ENCODE results near the gene KCNH4.

Gene KCNH4

GRCh38 chr17:42110301-42111264 is 70.4 kb downstream of the KCNH4 start:
- H3K27ac ChIP-seq (ENCODE audit: insufficient read depth in 1 of 2, low read depth in 1 of 2, low read length in 2 of 2, poor library complexity in 1 of 2, severe bottlenecking in 2 of 2): peak overlapping the region in 1 of 2 experiments; percentile 88

GRCh38 chr17:42109086-42109485 is 71.9 kb downstream of the KCNH4 start:
- no peaks in the 10 kb centered on the region for H3K27me3 ChIP-seq (replicated peaks in 2 of 5; ENCODE audit: control insufficient read depth in 4 of 5, insufficient read depth in 5 of 5, low read length in 4 of 5)
- no peak for DNase-seq
- ChIA-PET CTCF (interaction anchor here (1.4 to 21.8 kb wide), 6 partner anchors 9 to 146 kb away, joined by 4 to 381 read pairs (median 18); partner anchors contain the start of genes CNP, DNAJC7 and NKIRAS2), POLR2A (interaction anchor here (0.9 kb wide), 1 partner anchor 10 kb away, joined by 3 read pairs; no protein-coding TSS in a partner anchor)
- WGBS (ENCODE audit: insufficient coverage): 97% methylated on average over 6 of the region's 9 CpGs
- H3K4me1 ChIP-seq (ENCODE audit: control extremely low read depth in 1 of 4, control insufficient read depth in 4 of 4, insufficient read depth in 4 of 4, low read length in 3 of 4): peaks cover 6 to 34% (median 31%) of the 10 kb centered on the region in 4 experiments
- H3K9me3 ChIP-seq (ENCODE audit: control extremely low read depth in 1 of 5, control insufficient read depth in 4 of 5, insufficient read depth in 2 of 5, low read depth in 1 of 5, low read length in 4 of 5): no peaks in the 10 kb centered on the region
- no peak overlapping the region for H3K4me3 ChIP-seq (ENCODE audit: control insufficient read depth in 1 of 7, extremely low read depth in 1 of 7, insufficient read depth in 4 of 7, low read depth in 2 of 7, low read length in 6 of 7)
- no peak overlapping the region for H3K27ac ChIP-seq (ENCODE audit: insufficient read depth in 1 of 2, low read depth in 1 of 2, low read length in 2 of 2, poor library complexity in 1 of 2, severe bottlenecking in 2 of 2)
- peaks cover 0 to 26% (median 8%) of the 10 kb centered on the region in 4 experiments for H3K36me3 ChIP-seq (ENCODE audit: control insufficient read depth in 4 of 4, insufficient read depth in 4 of 4, low read length in 3 of 4)

More at GRCh38 chr17:42110301-42111264, 70.4 kb downstream of the KCNH4 start:
- CTCF ChIA-PET: interaction anchor here (1.0 to 21.8 kb wide), 8 partner anchors 9 to 148 kb away, joined by 3 to 381 read pairs (median 4); partner anchors contain the start of genes CNP, DNAJC7, KAT2A and NKIRAS2
- 94% methylated on average over 15 of the region's 18 CpGs for WGBS (ENCODE audit: insufficient coverage)
- H3K9me3 ChIP-seq (ENCODE audit: control extremely low read depth in 1 of 5, control insufficient read depth in 4 of 5, insufficient read depth in 2 of 5, low read depth in 1 of 5, low read length in 4 of 5): no peaks in the 10 kb centered on the region
- H3K36me3 ChIP-seq (ENCODE audit: control insufficient read depth in 4 of 4, insufficient read depth in 4 of 4, low read length in 3 of 4): peaks cover 0 to 30% (median 17%) of the 10 kb centered on the region in 4 experiments
- no peak for DNase-seq
- POLR2A ChIA-PET: no interaction called here
- H3K4me1 ChIP-seq (ENCODE audit: control extremely low read depth in 1 of 4, control insufficient read depth in 4 of 4, insufficient read depth in 4 of 4, low read length in 3 of 4): peaks cover 6 to 34% (median 31%) of the 10 kb centered on the region in 4 experiments
- no peaks in the 10 kb centered on the region for H3K27me3 ChIP-seq (replicated peaks in 2 of 5; ENCODE audit: control insufficient read depth in 4 of 5, insufficient read depth in 5 of 5, low read length in 4 of 5)
- H3K4me3 ChIP-seq (ENCODE audit: control insufficient read depth in 1 of 7, extremely low read depth in 1 of 7, insufficient read depth in 4 of 7, low read depth in 2 of 7, low read length in 6 of 7): no peak overlapping the region

- H3K4me3 ChIP-seq (ENCODE audit: control insufficient read depth in 1 of 7, extremely low read depth in 1 of 7, insufficient read depth in 4 of 7, low read depth in 2 of 7, low read length in 6 of 7): peak overlapping the region in 6 of 7 experiments; percentile 36 to 65 (median 48)
Measured at GRCh38 chr17:42107597-42108576, 73.1 kb downstream of the KCNH4 start.

GRCh38 chr17:42107124-42107523 is 73.8 kb downstream of the KCNH4 start:
- H3K36me3 ChIP-seq (ENCODE audit: control insufficient read depth in 4 of 4, insufficient read depth in 4 of 4, low read length in 3 of 4): peaks cover 0 to 29% (median 3%) of the 10 kb centered on the region in 4 experiments
- H3K4me1 ChIP-seq (ENCODE audit: control extremely low read depth in 1 of 4, control insufficient read depth in 4 of 4, insufficient read depth in 4 of 4, low read length in 3 of 4): peaks cover 2 to 23% (median 20%) of the 10 kb centered on the region in 4 experiments
- DNase-seq: peak in 1 of 3 donors; percentile 23
- H3K27me3 ChIP-seq (replicated peaks in 2 of 5; ENCODE audit: control insufficient read depth in 4 of 5, insufficient read depth in 5 of 5, low read length in 4 of 5): no peaks in the 10 kb centered on the region
- POLR2A ChIA-PET: no interaction called here
- H3K9me3 ChIP-seq (ENCODE audit: control extremely low read depth in 1 of 5, control insufficient read depth in 4 of 5, insufficient read depth in 2 of 5, low read depth in 1 of 5, low read length in 4 of 5): no peaks in the 10 kb centered on the region
- H3K27ac ChIP-seq (ENCODE audit: insufficient read depth in 1 of 2, low read depth in 1 of 2, low read length in 2 of 2, poor library complexity in 1 of 2, severe bottlenecking in 2 of 2): no peak overlapping the region
- 65% methylated on average over 5 of the region's 6 CpGs for WGBS (ENCODE audit: insufficient coverage)
- H3K4me3 ChIP-seq (ENCODE audit: control insufficient read depth in 1 of 7, extremely low read depth in 1 of 7, insufficient read depth in 4 of 7, low read depth in 2 of 7, low read length in 6 of 7): peak overlapping the region in 3 of 7 experiments; percentile 45 to 65 (median 48)
- CTCF ChIA-PET: interaction anchor here (1.2 to 21.8 kb wide), 6 partner anchors 8 to 84 kb away, joined by 4 to 381 read pairs (median 8); partner anchors contain the start of genes DNAJC7, NKIRAS2 and ZNF385C

More at GRCh38 chr17:42107597-42108576, 73.1 kb downstream of the KCNH4 start:
- ChIA-PET CTCF (interaction anchor here (1.0 to 21.8 kb wide), 8 partner anchors 9 to 149 kb away, joined by 3 to 381 read pairs (median 4); partner anchors contain the start of genes DNAJC7, NKIRAS2 and ZNF385C), POLR2A (interaction anchor here (0.9 kb wide), 1 partner anchor 9 kb away, joined by 3 read pairs; no protein-coding TSS in a partner anchor)
- H3K4me1 ChIP-seq (ENCODE audit: control extremely low read depth in 1 of 4, control insufficient read depth in 4 of 4, insufficient read depth in 4 of 4, low read length in 3 of 4): peaks cover 6 to 27% (median 26%) of the 10 kb centered on the region in 4 experiments
- WGBS (ENCODE audit: insufficient coverage): 38% methylated on average over 49 of the region's 51 CpGs
- H3K27me3 ChIP-seq (replicated peaks in 2 of 5; ENCODE audit: control insufficient read depth in 4 of 5, insufficient read depth in 5 of 5, low read length in 4 of 5): no peaks in the 10 kb centered on the region
- H3K27ac ChIP-seq (ENCODE audit: insufficient read depth in 1 of 2, low read depth in 1 of 2, low read length in 2 of 2, poor library complexity in 1 of 2, severe bottlenecking in 2 of 2): no peak overlapping the region
- DNase-seq: peak; percentile 83 to 89 (median 88)
- H3K9me3 ChIP-seq (ENCODE audit: control extremely low read depth in 1 of 5, control insufficient read depth in 4 of 5, insufficient read depth in 2 of 5, low read depth in 1 of 5, low read length in 4 of 5): no peaks in the 10 kb centered on the region
- peaks cover 0 to 28% (median 3%) of the 10 kb centered on the region in 4 experiments for H3K36me3 ChIP-seq (ENCODE audit: control insufficient read depth in 4 of 4, insufficient read depth in 4 of 4, low read length in 3 of 4)

All from common myeloid progenitor, CD34-positive (primary cell).